Tibial nerve (tissue), 4 donors: ENCODE results near the gene ZFYVE19. TPM values are rescaled to one million over a fixed set of nuclear protein-coding genes. Genes with fewer than 3 reads are reported as not detected.
A peak's percentile ranks its signal among the peaks of the same experiment; 100 is the strongest.

Source experiments
- DNase-seq, 2 donors: peaks; one replicate each; pipeline ENCODE4 v3.0.0-alpha.2; 2019; ENCODE audit warnings: low spot score in 2 of 2
- H3K27ac ChIP-seq, 4 donors: fragments of 200-600 bp; sonication (generic) in 3 of 4; one replicate each; pipeline ENCODE4 v1.5.1; 2017 to 2019; ENCODE audit warnings: mild to moderate bottlenecking in 1 of 4
- H3K27me3 ChIP-seq, 2 donors: fragments of 200-600 bp; sonication (generic) in 1 of 2; one replicate each; pipeline versions ENCODE4 v1.5.1 to v1.6.0; 2017 to 2019
- H3K36me3 ChIP-seq, 3 donors: fragments of 200-600 bp; sonication (generic); one replicate each; pipeline ENCODE4 v1.5.1; 2018 to 2019
- H3K4me1 ChIP-seq, 4 donors: fragments of 200-600 bp; sonication (generic) in 3 of 4; one replicate each; pipeline ENCODE4 v1.5.1; 2017 to 2019
- H3K4me3 ChIP-seq, 4 donors: fragments of 200-600 bp; sonication (generic) in 3 of 4; one replicate each; pipeline ENCODE4 v1.5.1; 2017 to 2019; ENCODE audit warnings: mild to moderate bottlenecking in 1 of 4, moderate library complexity in 1 of 4
- H3K9me3 ChIP-seq, 4 donors: fragments of 200-600 bp; sonication (generic) in 3 of 4; one replicate each; pipeline ENCODE4 v1.5.1; 2017 to 2019
- EP300 ChIP-seq, 2 donors: sonication (generic); formaldehyde crosslinking; IDR thresholded peaks; one replicate each; pipeline ENCODE4 v1.6.1; 2017; ENCODE audit warnings: antibody characterized with exemption in 2 of 2, mild to moderate bottlenecking in 1 of 2
- POLR2A ChIP-seq, 2 donors: fragments of 450-650 bp; IDR thresholded peaks; one replicate each; pipeline ENCODE4 v1.6.1; 2017; ENCODE audit warnings: antibody characterized with exemption in 2 of 2, mild to moderate bottlenecking in 2 of 2, moderate library complexity in 2 of 2
- WGBS, 2 donors: methylation state at CpG; one replicate each; pipeline ENCODE4 v1.1.5; 2018; 5-methylcytosine and 5-hydroxymethylcytosine counted together
- total RNA-seq, 4 donors: library from RNA; depleted of rRNA; stranded (reverse); fragments of >200 nt; gene quantifications; one replicate each; pipeline ENCODE4 v1.1.0, GENCODE V29; 2016
- TF ChIP-seq, protein P1 (sequence below), 5 experiments: fragments of 200-600 bp in 3 of 5; fragments of 450-650 bp in 2 of 5; sonication (generic) in 3 of 5; IDR thresholded peaks; one replicate each; pipeline ENCODE4 v1.5.1; 2016 to 2019; ENCODE audit warnings: antibody characterized with exemption in 5 of 5, mild to moderate bottlenecking in 3 of 5, moderate library complexity in 2 of 5

ZFYVE19 gene, protein sequence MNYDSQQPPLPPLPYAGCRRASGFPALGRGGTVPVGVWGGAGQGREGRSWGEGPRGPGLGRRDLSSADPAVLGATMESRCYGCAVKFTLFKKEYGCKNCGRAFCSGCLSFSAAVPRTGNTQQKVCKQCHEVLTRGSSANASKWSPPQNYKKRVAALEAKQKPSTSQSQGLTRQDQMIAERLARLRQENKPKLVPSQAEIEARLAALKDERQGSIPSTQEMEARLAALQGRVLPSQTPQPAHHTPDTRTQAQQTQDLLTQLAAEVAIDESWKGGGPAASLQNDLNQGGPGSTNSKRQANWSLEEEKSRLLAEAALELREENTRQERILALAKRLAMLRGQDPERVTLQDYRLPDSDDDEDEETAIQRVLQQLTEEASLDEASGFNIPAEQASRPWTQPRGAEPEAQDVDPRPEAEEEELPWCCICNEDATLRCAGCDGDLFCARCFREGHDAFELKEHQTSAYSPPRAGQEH
- 10 to 100 TPM; 19.0 to 48.5 (median 34.2) TPM for total RNA-seq

DNA sequence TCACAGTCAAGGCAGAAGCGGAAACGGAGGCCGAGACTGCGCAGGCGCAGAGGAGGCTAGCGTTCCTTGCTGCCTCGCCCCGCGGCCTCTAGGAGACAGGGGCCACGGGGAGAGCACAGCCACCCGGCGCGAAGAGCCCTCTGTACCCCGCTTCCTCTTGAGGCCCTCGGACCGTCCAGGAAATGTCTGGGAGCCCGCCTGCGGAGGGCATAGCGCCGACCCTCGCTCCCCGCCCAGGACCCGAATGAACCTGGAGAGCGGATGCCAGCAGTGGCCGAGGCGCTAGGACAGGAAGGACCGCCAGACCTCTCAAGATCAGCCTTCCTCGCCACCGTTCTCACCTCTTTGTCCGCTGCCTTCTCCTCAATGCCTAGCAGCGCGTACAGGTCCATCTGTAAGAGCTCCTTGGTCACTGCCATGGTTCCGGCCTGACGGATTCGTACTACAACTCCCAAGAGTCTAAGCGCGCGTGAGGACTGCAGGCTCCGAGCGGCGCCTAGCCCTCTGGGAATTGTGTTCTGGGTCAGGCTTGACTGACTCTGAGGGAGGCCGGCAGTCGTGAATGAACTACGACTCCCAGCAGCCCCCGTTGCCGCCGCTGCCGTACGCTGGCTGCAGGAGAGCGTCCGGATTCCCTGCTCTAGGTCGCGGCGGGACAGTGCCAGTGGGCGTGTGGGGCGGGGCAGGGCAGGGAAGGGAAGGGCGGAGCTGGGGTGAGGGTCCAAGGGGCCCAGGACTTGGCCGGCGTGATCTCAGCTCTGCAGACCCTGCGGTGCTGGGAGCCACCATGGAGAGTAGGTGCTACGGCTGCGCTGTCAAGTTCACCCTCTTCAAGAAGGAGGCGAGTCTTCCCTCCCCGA is at the start of gene ZFYVE19, which contains the start of gene DNAJC17:
Gene ZFYVE19 (plus strand): TSS at position 62 of the 860 bp plus-strand sequence. CDS start 501 bp downstream, at position 563.
Gene DNAJC17 (minus strand): TSS at position 446 of the 860 bp plus-strand sequence. CDS start 27 bp downstream, at position 419.
- TF ChIP-seq EP300 (IDR thresholded peaks at IDR 0.05), result peak in 1 of 2 donors; percentile 87
- TF ChIP-seq, protein P1, sequence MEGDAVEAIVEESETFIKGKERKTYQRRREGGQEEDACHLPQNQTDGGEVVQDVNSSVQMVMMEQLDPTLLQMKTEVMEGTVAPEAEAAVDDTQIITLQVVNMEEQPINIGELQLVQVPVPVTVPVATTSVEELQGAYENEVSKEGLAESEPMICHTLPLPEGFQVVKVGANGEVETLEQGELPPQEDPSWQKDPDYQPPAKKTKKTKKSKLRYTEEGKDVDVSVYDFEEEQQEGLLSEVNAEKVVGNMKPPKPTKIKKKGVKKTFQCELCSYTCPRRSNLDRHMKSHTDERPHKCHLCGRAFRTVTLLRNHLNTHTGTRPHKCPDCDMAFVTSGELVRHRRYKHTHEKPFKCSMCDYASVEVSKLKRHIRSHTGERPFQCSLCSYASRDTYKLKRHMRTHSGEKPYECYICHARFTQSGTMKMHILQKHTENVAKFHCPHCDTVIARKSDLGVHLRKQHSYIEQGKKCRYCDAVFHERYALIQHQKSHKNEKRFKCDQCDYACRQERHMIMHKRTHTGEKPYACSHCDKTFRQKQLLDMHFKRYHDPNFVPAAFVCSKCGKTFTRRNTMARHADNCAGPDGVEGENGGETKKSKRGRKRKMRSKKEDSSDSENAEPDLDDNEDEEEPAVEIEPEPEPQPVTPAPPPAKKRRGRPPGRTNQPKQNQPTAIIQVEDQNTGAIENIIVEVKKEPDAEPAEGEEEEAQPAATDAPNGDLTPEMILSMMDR (IDR thresholded peaks at IDR 0.05), result peak in 2 of 5 experiments; percentile 34 to 43
- peak in 1 of 2 donors; percentile 60 for TF ChIP-seq POLR2A (IDR thresholded peaks at IDR 0.05)
- peak; percentile 92 to 94 for DNase-seq
- H3K27me3 ChIP-seq, result no peaks in the 10 kb centered on the region
- peaks cover 0 to 36% (median 14%) of the 10 kb centered on the region in 4 donors for H3K4me1 ChIP-seq
- peaks cover 0 to 43% (median 5%) of the 10 kb centered on the region in 3 donors for H3K36me3 ChIP-seq
- no peaks in the 10 kb centered on the region for H3K9me3 ChIP-seq
- H3K27ac ChIP-seq, result peak within 1 kb of the TSS; percentile 89 to 99 (median 94)
- peak within 1 kb of the TSS; percentile 67 to 98 (median 93) for H3K4me3 ChIP-seq
- 0 to 1% methylated on average over 40 to 64 of the region's 64 CpGs for WGBS, 2 donors

DNA sequence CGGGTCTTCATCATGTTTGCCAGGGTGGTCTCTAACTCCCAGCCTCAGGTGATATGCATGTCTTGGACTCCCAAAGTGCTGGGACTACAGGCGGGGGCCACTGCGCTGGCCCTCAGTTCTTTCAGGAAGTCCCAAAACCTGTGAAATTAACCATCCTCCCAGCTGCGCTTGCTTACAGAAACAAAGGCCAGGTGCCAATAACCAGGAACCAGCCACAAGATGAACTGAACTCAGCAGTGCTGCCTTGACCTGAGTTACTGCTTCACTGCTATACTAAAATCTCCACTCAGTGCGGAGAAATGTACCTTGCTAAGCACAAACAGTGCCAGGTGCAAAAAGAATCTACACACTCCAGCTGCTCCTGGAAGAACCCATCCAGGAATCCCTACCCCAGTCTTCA is 46.9 kb upstream of the ZFYVE19 start:
- TF ChIP-seq, protein P1 (IDR thresholded peaks at IDR 0.05), result no peak
- TF ChIP-seq POLR2A (IDR thresholded peaks at IDR 0.05), result no peak
- TF ChIP-seq EP300 (IDR thresholded peaks at IDR 0.05), result no peak
- no peaks in the 10 kb centered on the region for H3K36me3 ChIP-seq
- WGBS, 2 donors, result 87 to 93% methylated on average over 5 of the region's 5 CpGs
- no peak overlapping the region for H3K4me3 ChIP-seq
- no peak overlapping the region for H3K27ac ChIP-seq
- peaks cover 0 to 27% (median 18%) of the 10 kb centered on the region in 4 donors for H3K4me1 ChIP-seq
- no peaks in the 10 kb centered on the region for H3K9me3 ChIP-seq
- no peaks in the 10 kb centered on the region for H3K27me3 ChIP-seq
- no peak for DNase-seq

DNA sequence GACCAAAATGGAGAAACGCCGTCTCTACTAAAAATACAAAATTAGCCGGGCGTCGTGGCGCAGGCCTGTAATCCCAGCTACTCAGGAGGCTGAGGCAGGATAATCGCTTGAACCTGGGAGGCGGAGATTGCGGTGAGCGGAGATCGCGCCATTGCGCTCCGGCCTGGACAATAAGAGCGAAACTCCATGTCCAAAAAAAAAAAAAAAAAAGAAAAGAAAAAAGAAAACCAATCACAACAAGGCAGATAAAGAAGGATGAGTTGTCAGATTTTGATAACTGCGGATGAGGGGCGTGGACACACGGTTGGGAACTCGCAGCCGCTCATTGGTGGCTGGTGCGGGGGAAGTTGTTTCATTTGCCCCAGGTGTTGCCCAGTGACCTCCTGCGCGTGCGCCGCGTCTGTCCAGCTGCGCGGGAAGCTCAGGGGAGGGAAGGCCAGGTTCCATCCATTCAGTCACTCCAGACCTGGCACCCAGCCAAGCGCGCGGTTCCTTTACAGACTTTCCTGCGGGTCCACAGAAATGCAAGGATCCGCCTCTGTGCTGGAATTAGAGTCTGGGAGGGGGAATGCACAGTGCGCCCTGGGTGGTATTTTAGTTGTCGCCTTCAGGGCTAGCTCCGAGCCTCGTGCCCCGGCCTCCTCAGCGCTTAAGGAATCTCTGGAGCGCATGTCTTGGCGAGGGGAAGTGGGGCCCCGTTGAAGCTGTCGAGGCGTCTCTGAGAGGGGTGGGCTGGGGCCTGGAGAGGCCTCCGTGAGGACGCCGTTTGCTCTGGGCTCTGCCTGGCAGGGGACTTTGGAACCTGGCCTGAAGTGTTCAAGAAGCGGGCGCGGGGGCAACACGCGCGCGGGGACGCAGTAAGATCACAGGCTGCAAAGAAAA is 43.7 kb upstream of the ZFYVE19 start:
- TF ChIP-seq EP300 (IDR thresholded peaks at IDR 0.05) (no peak), POLR2A (IDR thresholded peaks at IDR 0.05) (no peak)
- TF ChIP-seq, protein P1 (IDR thresholded peaks at IDR 0.05), result no peak
- H3K9me3 ChIP-seq, result no peaks in the 10 kb centered on the region
- peak; percentile 48 for DNase-seq
- H3K27ac ChIP-seq, result peak overlapping the region in 3 of 4 donors; percentile 67 to 84 (median 78)
- 36 to 42% methylated on average over 42 to 50 of the region's 55 CpGs for WGBS, 2 donors
- peaks cover 0 to 13% (median 0%) of the 10 kb centered on the region in 3 donors for H3K36me3 ChIP-seq
- peaks cover 0 to 37% (median 27%) of the 10 kb centered on the region in 4 donors for H3K4me1 ChIP-seq
- no peaks in the 10 kb centered on the region for H3K27me3 ChIP-seq
- peak overlapping the region; percentile 21 to 75 (median 58) for H3K4me3 ChIP-seq

DNA sequence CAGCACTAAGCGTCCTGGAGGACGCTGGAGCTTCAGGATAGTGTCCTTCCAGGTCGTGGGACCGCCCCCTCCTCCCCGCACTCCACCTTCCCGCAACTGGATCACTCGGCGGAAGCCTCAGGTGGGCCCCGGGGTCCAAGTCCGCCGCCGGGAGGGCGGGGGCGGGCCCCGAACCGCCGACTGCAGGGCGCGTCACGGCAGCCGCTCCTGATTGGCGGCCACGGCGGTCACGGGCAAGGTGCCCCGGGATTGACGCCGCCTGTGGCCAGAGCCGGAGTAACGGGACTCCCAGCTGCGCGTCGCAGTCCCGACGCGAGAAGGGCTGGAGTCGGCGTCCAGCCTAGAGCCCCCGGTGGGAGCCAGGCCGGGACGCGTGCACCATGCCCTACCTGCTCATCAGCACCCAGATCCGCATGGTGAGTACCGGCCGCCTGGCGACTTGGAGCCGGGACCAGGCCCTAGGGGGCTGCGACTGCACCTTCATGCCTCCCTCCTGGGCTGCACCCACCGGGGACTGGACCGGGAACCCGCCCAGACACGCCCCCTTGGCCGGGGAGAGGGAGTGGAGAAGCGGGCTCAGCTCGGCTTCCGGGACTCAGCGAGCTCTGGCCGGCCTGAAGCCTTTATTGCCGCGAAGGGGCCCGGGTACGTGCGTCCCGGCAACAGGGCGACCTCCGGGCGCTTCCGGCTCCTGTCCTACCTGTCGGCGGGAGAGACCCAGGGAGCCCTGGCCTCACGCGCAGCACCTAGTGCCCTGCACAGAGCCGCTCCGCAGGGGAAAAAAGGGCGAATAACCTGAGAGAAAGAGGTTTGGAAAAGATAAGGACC is 42.9 kb upstream of the ZFYVE19 start, which contains the start of gene GCHFR:
Gene GCHFR (plus strand): TSS at position 268 of the 828 bp plus-strand sequence. CDS start 113 bp downstream, at position 381.
- peak within 1 kb of the TSS; percentile 21 to 75 (median 58) for H3K4me3 ChIP-seq
- no peaks in the 10 kb centered on the region for H3K27me3 ChIP-seq
- H3K4me1 ChIP-seq, result peaks cover 0 to 45% (median 30%) of the 10 kb centered on the region in 4 donors
- WGBS, 2 donors, result 1 to 2% methylated on average over 14 to 37 of the region's 75 CpGs
- peak in 1 of 2 donors; percentile 36 for TF ChIP-seq EP300 (IDR thresholded peaks at IDR 0.05)
- TF ChIP-seq POLR2A (IDR thresholded peaks at IDR 0.05), result peak in 1 of 2 donors; percentile 43
- TF ChIP-seq, protein P1 (IDR thresholded peaks at IDR 0.05), result peak in 4 of 5 experiments; percentile 28 to 49 (median 40)
- H3K36me3 ChIP-seq, result peaks cover 0 to 21% (median 0%) of the 10 kb centered on the region in 3 donors
- H3K27ac ChIP-seq, result peak within 1 kb of the TSS; percentile 37 to 84 (median 72)
- H3K9me3 ChIP-seq, result no peaks in the 10 kb centered on the region
- peak; percentile 51 to 56 for DNase-seq
